H1 (cell line): ENCODE data around the gene LY6G6C. TPM values are rescaled to one million over a fixed set of nuclear protein-coding genes. Genes with fewer than 3 reads are reported as not detected.
A peak's percentile ranks its signal among the peaks of the same experiment; 100 is the strongest.

Experiments
- BACH1 ChIP-seq: IDR thresholded peaks from 2 replicates; pipeline ENCODE4 v1.6.1; 2012; ENCODE audit warnings: low read length, improper control_type of control experiment
- CBX8 ChIP-seq: fragments of 300-800, 300-1000 bp; sonication (generic); IDR thresholded peaks from 2 replicates; pipeline ENCODE4 v1.7.1; 2016; ENCODE audit warnings: low read depth, low read length, borderline replicate concordance
- CEBPB ChIP-seq: IDR thresholded peaks from 2 replicates; pipeline ENCODE4 v1.6.1; 2012; ENCODE audit warnings: low read depth, low read length
- CTBP2 ChIP-seq: IDR thresholded peaks from 2 replicates; pipeline ENCODE4 v1.7.0; 2011; ENCODE audit warnings: borderline replicate concordance, mild to moderate bottlenecking, moderate library complexity, mixed read lengths, low read length; ENCODE audit not compliant: insufficient read depth, insufficient read length
- FOSL1 ChIP-seq: IDR thresholded peaks from 2 replicates; pipeline ENCODE4 v1.6.1; 2011; ENCODE audit warnings: mild to moderate bottlenecking, low read depth, low read length, moderate library complexity; ENCODE audit not compliant: insufficient read depth
- JUND ChIP-seq: IDR thresholded peaks from 2 replicates; pipeline ENCODE4 v1.6.1; 2011; ENCODE audit warnings: mild to moderate bottlenecking, improper control_type of control experiment, low read length
- KDM1A ChIP-seq: fragments of 200-600, 300-600 bp; sonication (generic); IDR thresholded peaks from 2 replicates; pipeline ENCODE4 v1.7.1; 2016; ENCODE audit warnings: mild to moderate bottlenecking, low read length, borderline replicate concordance
- NANOG ChIP-seq: IDR thresholded peaks from 2 replicates; pipeline ENCODE4 v1.6.1; 2011; ENCODE audit warnings: low read length, low read depth, mild to moderate bottlenecking, inconsistent platforms; ENCODE audit not compliant: insufficient read depth, poor library complexity, severe bottlenecking
- PHF8 ChIP-seq: fragments of 200-600 bp; sonication (generic); conservative IDR thresholded peaks from 2 replicates; pipeline ENCODE4 v1.7.1; 2012; ENCODE audit warnings: low read depth, mild to moderate bottlenecking, inconsistent platforms, low read length, moderate library complexity
- POLR2A ChIP-seq, 2 experiments: IDR thresholded peaks; 1 replicate in 1 of 2; 2 replicates in 1 of 2; pipeline ENCODE4 v1.6.1; 2011; ENCODE audit warnings: low read depth in 2 of 2, low read length in 2 of 2, mild to moderate bottlenecking in 2 of 2; ENCODE audit errors: control extremely low read depth in 1 of 2
- POU5F1 ChIP-seq: IDR thresholded peaks from 2 replicates; pipeline ENCODE4 v1.6.1; 2011; ENCODE audit warnings: low read depth, mild to moderate bottlenecking, low read length, moderate library complexity
- RXRA ChIP-seq: IDR thresholded peaks from 2 replicates; pipeline ENCODE4 v1.6.1; 2011; ENCODE audit warnings: low read depth, mild to moderate bottlenecking, low read length, moderate library complexity; ENCODE audit not compliant: insufficient read depth
- SIN3A ChIP-seq, 2 experiments: IDR thresholded peaks in 1 of 2; conservative IDR thresholded peaks in 1 of 2; 2 replicates each; pipeline ENCODE4 v1.6.1; 2011 to 2012; ENCODE audit warnings: low read length in 2 of 2, improper control_type of control experiment in 1 of 2, low read depth in 1 of 2, mild to moderate bottlenecking in 1 of 2
- SIRT6 ChIP-seq: IDR thresholded peaks from one replicate; pipeline ENCODE4 v1.7.1; 2012; ENCODE audit warnings: low read length, inconsistent platforms
- SP1 ChIP-seq: IDR thresholded peaks from 2 replicates; pipeline ENCODE4 v1.6.1; 2011; ENCODE audit warnings: low read depth, low read length
- SP4 ChIP-seq: IDR thresholded peaks from 2 replicates; pipeline ENCODE4 v1.6.1; 2012; ENCODE audit warnings: low read length, inconsistent platforms
- SRF ChIP-seq: IDR thresholded peaks from 2 replicates; pipeline ENCODE4 v1.6.1; 2011; ENCODE audit warnings: mild to moderate bottlenecking, low read depth, low read length, moderate library complexity
- SUZ12 ChIP-seq: fragments of 200-600 bp; sonication (generic); IDR thresholded peaks from 2 replicates; pipeline ENCODE4 v1.6.1; 2012; ENCODE audit warnings: mild to moderate bottlenecking, inconsistent platforms, low read length, moderate library complexity, mixed read lengths
- TAF1 ChIP-seq: IDR thresholded peaks from 2 replicates; pipeline ENCODE4 v1.6.1; 2011; ENCODE audit warnings: mild to moderate bottlenecking, low read depth, low read length
- TBP ChIP-seq: IDR thresholded peaks from 2 replicates; pipeline ENCODE4 v1.6.1; 2011; ENCODE audit warnings: low read depth, low read length, improper control_type of control experiment
- TCF12 ChIP-seq: IDR thresholded peaks from 2 replicates; pipeline ENCODE4 v1.6.1; 2011; ENCODE audit warnings: low read depth, mild to moderate bottlenecking, low read length
- TEAD4 ChIP-seq: IDR thresholded peaks from 2 replicates; pipeline ENCODE4 v1.6.1; 2012; ENCODE audit warnings: low read depth, low read length, inconsistent platforms, mixed read lengths
- polyA plus RNA-seq, 7 experiments: library from polyadenylated mRNA; depleted of rRNA in 3 of 7; stranded (reverse) in 5 of 7; unstranded in 2 of 7; fragments of >200 nt in 5 of 7; fragments of 200-250 nt in 2 of 7; gene quantifications; 1 replicate in 5 of 7; 2 replicates in 1 of 7; 4 replicates in 1 of 7; pipeline versions ENCODE4 v1.2.1 to v1.2.3, GENCODE V29; 2011 to 2013; ENCODE audit warnings: missing spikeins in 2 of 7, mixed read lengths in 2 of 7
- total RNA-seq: library from RNA; stranded (reverse); fragmentation: NEBNext Ultra II Directional; extraction: Animal tissue kit (Norgen Biotek cat#: 25700); gene quantifications from 2 replicates; pipeline ENCODE4 v1.2.1, GENCODE V29; 2021
- TF ChIP-seq, protein P1 (sequence below): IDR thresholded peaks from 2 replicates; pipeline ENCODE4 v1.6.1; 2012; ENCODE audit warnings: inconsistent platforms
- TF ChIP-seq, protein P2 (sequence below): IDR thresholded peaks from 2 replicates; pipeline ENCODE4 v1.6.1; 2012; ENCODE audit warnings: inconsistent platforms

Gene LY6G6C
- total and polyA plus RNA-seq, 2 of the 8 experiments (the other 6 are each of a cell fraction or from before 2014, with no cell fraction given): 0.23 TPM; not detected in 1

- TF ChIP-seq, protein P1, sequence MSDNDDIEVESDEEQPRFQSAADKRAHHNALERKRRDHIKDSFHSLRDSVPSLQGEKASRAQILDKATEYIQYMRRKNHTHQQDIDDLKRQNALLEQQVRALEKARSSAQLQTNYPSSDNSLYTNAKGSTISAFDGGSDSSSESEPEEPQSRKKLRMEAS: peak; percentile 52
- no peak for TF ChIP-seq BACH1
- TF ChIP-seq POU5F1: no peak
- peak in 1 of 2 experiments; percentile 78; a peak in 2 of 3 replicates for TF ChIP-seq POLR2A (IDR thresholded peaks at IDR 0.05; ENCODE audit: control extremely low read depth in 1 of 2, low read depth in 2 of 2, low read length in 2 of 2)
- no peak for TF ChIP-seq CEBPB
- no peak for TF ChIP-seq FOSL1
- TF ChIP-seq SRF: no peak
- no peak for TF ChIP-seq KDM1A
- TF ChIP-seq TCF12: no peak
- TF ChIP-seq TAF1: peak; percentile 51
- no peak for TF ChIP-seq SIRT6
- TF ChIP-seq CTBP2: no peak
- TF ChIP-seq SP1: peak; percentile 47; the same call in 1 of the 2 replicates
- no peak for TF ChIP-seq TEAD4
- TF ChIP-seq PHF8: peak; percentile 57
- TF ChIP-seq TBP: 0 out of 2 replicates have a peak, but pooled peaks have one; percentile 33
- TF ChIP-seq NANOG: no peak
- TF ChIP-seq, protein P2, sequence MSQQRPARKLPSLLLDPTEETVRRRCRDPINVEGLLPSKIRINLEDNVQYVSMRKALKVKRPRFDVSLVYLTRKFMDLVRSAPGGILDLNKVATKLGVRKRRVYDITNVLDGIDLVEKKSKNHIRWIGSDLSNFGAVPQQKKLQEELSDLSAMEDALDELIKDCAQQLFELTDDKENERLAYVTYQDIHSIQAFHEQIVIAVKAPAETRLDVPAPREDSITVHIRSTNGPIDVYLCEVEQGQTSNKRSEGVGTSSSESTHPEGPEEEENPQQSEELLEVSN: no peak; the same call in 1 of the 2 replicates
- no peak for TF ChIP-seq CBX8
- TF ChIP-seq JUND: peak; percentile 74
- TF ChIP-seq SIN3A (conservative IDR thresholded peaks at IDR 0.05 in 1 of 2, IDR thresholded peaks at IDR 0.05 in 1 of 2; ENCODE audit: low read depth in 1 of 2, low read length in 2 of 2): peak; percentile 5 to 22; a peak in 1 of 4 replicates
- no peak for TF ChIP-seq RXRA
- no peak for TF ChIP-seq SP4
- TF ChIP-seq SUZ12: no peak
Observed at GRCh38 chr6:31736021-31736767, 14.6 kb upstream of the LY6G6C start, which contains the start of gene CLIC1 (continued).
